BJ (cell line): ENCODE results near the gene TRANK1. TPM values are rescaled to one million over a fixed set of nuclear protein-coding genes. Genes with fewer than 3 reads are reported as not detected.
"Not testable (repeated sequence)": the region's sequence is repeated elsewhere in the genome, so short reads cannot be mapped to it uniquely, and the experiment has no call there.

Source experiments
- CTCF ChIA-PET: fragments of 350-600 bp; formaldehyde crosslinking; extraction: SDS; loops from one replicate; lab custom pipeline; 2021; ENCODE audit warnings: antibody characterized with exemption, inconsistent platforms; lab: Yijun Ruan, JAX
- POLR2A ChIA-PET: fragments of 300-600 bp; sonication (Branson Sonifier 250); formaldehyde crosslinking; extraction: SDS; loops from one replicate; lab custom pipeline; 2021; ENCODE audit warnings: antibody characterized with exemption; lab: Charles Lee
- DNase-seq: peaks from one replicate; pipeline ENCODE4 v3.0.0-alpha.2; 2011; ENCODE audit warnings: low read depth
- H3K27me3 ChIP-seq: 2 replicates; pipeline ENCODE4 v1.6.0; 2011; ENCODE audit warnings: low read length; ENCODE audit not compliant: control insufficient read depth, insufficient read depth
- H3K36me3 ChIP-seq: 2 replicates; pipeline ENCODE4 v1.5.1; 2011; ENCODE audit warnings: low read length; ENCODE audit not compliant: control insufficient read depth, insufficient read depth
- H3K4me3 ChIP-seq: 2 replicates; pipeline ENCODE4 v1.5.1; 2011; ENCODE audit warnings: low read depth, mild to moderate bottlenecking, control low read depth, low read length
- CTCF ChIP-seq: IDR thresholded peaks from 2 replicates; pipeline ENCODE4 v1.5.1; 2011; ENCODE audit warnings: low read depth, mild to moderate bottlenecking, control low read depth, inconsistent platforms, low read length, moderate library complexity; ENCODE audit not compliant: insufficient read depth
- polyA plus RNA-seq: library from polyadenylated mRNA; depleted of rRNA; stranded (reverse); fragments of >200 nt; gene quantifications from 2 replicates; pipeline ENCODE4 v1.2.3, GENCODE V29; 2011

Gene TRANK1
- polyA plus RNA-seq, 1 experiment, result 11.3 TPM

- POLR2A ChIA-PET, result no interaction called here
- TF ChIP-seq CTCF, result no peak
- CTCF ChIA-PET, result no interaction called here
- no peak overlapping the region for H3K4me3 ChIP-seq
- no peaks in the 10 kb centered on the region for H3K27me3 ChIP-seq
- no peak for DNase-seq
- peaks cover 7% of the 10 kb centered on the region for H3K36me3 ChIP-seq
Observed at GRCh38 chr3:36891701-36892160, 53.1 kb downstream of the TRANK1 start.

- H3K27me3 ChIP-seq, H3K4me3 ChIP-seq, CTCF ChIA-PET, DNase-seq, POLR2A ChIA-PET, H3K36me3 ChIP-seq: not testable (repeated sequence)
Observed at GRCh38 chr3:36891097-36891496, 53.8 kb downstream of the TRANK1 start.

GRCh38 chr3:36890261-36890660, 54.6 kb downstream of the TRANK1 start:
- Histone ChIP-seq H3K4me3 (no peak overlapping the region), H3K36me3 (peaks cover 7% of the 10 kb centered on the region), H3K27me3 (no peaks in the 10 kb centered on the region)
- ChIA-PET POLR2A (no interaction called here), CTCF (interaction anchor here (3.5 kb wide), 1 partner anchor 21 kb away, joined by 15 read pairs; no protein-coding TSS in a partner anchor)
- DNase-seq, result no peak
- TF ChIP-seq CTCF, result no peak

DNA sequence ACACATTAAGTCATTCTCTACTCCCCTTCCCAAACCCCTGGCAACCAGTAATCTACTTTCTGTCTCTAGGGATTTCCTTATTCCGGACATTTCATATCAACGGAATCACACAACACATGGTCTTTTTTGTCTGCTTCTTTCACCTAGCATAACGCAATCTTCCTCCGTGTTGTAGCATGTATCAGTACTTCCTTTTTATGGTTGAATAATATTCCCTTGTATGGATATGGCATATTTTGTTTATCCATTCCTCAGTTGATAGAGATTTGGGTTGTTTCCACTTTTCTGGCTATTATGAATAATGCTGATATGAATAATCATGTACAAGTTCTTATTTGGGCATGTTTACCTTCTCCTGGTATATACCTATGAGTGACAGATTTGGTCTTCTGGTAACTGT, 63.1 kb downstream of the TRANK1 start:
- ChIA-PET POLR2A (no interaction called here), CTCF (interaction anchor here (0.8 kb wide), 1 partner anchor 77 kb away, joined by 3 read pairs; no protein-coding TSS in a partner anchor)
- Histone ChIP-seq H3K27me3 (no peaks in the 10 kb centered on the region), H3K4me3 (no peak overlapping the region), H3K36me3 (no peaks in the 10 kb centered on the region; the same call in 1 of the 2 replicates)
- no peak for TF ChIP-seq CTCF
- no peak for DNase-seq

DNA sequence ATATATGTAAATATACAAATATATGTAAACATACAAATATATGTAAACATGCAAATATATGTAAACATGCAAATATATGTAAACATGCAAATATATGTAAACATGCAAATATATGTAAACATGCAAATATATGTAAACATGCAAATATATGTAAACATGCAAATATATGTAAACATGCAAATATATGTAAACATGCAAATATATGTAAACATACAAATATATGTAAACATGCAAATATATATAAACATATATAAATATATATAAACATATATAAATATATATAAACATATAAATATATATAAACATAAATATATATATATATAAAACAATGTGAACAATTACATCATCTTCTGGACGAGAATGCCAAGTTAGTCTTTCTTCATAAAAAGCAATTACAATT, 65.0 kb downstream of the TRANK1 start:
- H3K36me3 ChIP-seq, POLR2A ChIA-PET, H3K4me3 ChIP-seq, DNase-seq, CTCF ChIA-PET, H3K27me3 ChIP-seq: not testable (repeated sequence)

DNA sequence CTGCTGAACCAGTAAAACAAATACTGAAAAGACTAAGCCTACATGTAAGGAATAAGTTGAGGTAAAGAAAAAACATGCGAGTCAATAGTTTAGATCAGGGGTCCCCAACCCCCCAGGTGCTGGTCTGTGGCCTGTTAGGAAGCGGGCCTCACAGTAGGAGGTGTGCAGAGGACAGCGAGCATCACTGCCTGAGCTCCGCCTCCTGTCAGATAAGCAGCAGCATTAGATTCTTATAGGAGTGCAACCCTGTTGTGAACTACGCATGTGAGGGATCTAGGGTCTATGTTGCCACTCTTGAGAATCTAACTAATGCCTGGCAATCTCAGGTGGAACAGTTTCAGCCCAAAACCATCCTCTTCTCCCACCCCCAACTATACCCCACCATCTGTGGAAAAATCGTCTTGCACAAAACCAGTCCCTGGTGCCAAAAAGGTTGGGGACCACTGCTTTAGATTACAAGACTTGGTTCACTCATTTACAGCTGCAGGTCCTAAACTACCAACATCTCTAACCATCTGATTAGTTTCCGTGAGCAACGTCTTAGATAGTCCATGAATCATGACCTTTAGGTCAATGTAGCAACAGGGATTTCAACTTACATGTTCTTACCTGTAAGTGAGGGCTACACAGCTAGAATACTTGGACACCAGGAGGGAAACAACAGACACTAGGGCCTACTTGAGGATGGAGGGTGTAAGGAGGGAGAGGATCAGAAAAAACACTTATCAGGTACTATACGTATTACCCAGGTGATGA, 66.7 kb downstream of the TRANK1 start:
- POLR2A ChIA-PET, result no interaction called here
- TF ChIP-seq CTCF, result no peak
- Histone ChIP-seq H3K4me3 (no peak overlapping the region), H3K27me3 (no peaks in the 10 kb centered on the region), H3K36me3 (no peaks in the 10 kb centered on the region; the same call in 1 of the 2 replicates)
- CTCF ChIA-PET, result interaction anchor here (0.9 kb wide), 1 partner anchor 8 kb away, joined by 3 read pairs; no protein-coding TSS in a partner anchor
- DNase-seq, result no peak
